PFSK-1 (cell line): Measurements from ENCODE around the gene ATL1.

Experiments
- FOXP2 ChIP-seq: optimal IDR thresholded peaks from 2 replicates; pipeline ENCODE3; 2011; ENCODE audit warnings: borderline replicate concordance, control low read depth, inconsistent platforms; ENCODE audit not compliant: insufficient read depth; ENCODE audit errors: extremely low read length, extremely low read depth
- POLR2AphosphoS5 ChIP-seq: IDR thresholded peaks from 2 replicates; pipeline ENCODE4 v1.6.1; 2012; ENCODE audit warnings: low read depth, mild to moderate bottlenecking, control low read depth, low read length, moderate library complexity
- REST ChIP-seq, 2 experiments: IDR thresholded peaks; 2 replicates each; pipeline versions ENCODE4 v1.6.1 to v1.8.0; 2011 to 2012; ENCODE audit warnings: low read depth in 2 of 2, low read length in 2 of 2, control low read depth in 1 of 2, inconsistent platforms in 1 of 2, mild to moderate bottlenecking in 1 of 2, moderate library complexity in 1 of 2; ENCODE audit not compliant: insufficient read depth in 1 of 2
- SIN3A ChIP-seq: IDR thresholded peaks from 2 replicates; pipeline ENCODE4 v1.6.1; 2012; ENCODE audit warnings: mild to moderate bottlenecking, low read length, moderate library complexity, borderline replicate concordance; ENCODE audit not compliant: insufficient read depth
- TAF1 ChIP-seq: IDR thresholded peaks from 2 replicates; pipeline ENCODE4 v1.6.1; 2012; ENCODE audit warnings: low read length, control low read depth, borderline replicate concordance; ENCODE audit not compliant: insufficient read depth

The ATL1 gene

GRCh38 chr14:50669441-50669986, 109.6 kb downstream of the ATL1 start:
- TF ChIP-seq REST (IDR thresholded peaks at IDR 0.05; ENCODE audit: insufficient read depth in 1 of 2, low read depth in 2 of 2, low read length in 2 of 2): no peak
- no peak for TF ChIP-seq TAF1

DNA sequence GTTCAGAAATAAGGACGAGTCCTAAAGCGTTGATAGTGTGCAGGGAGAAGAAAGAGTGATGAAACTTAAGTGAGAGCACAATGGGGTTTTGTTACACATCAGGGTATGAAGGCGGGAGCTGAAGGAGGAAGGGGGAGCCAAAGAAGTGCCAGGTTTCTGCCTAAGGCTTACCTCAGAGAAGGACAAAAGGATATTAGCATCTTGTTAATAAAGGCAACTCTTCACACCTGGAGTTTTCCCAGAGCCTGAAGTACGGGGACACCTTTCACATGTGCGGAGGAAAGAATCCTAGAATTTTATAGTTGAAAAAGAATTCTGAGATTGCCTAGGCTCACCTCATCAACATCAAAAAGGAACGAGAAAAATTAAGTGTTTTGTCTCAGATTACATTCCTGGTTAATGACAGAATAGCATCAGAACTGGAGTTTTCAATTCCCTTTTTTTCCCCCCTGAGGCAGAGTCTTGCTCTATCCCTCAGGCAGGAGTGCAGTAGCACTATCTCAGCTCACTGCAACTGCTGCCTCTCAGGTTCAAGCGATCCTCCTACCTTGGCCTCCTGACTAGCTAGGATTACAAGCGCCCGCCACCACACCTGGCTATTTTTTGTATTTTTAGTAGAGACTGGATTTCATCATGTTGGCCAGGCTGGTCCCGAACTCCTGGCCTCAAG, 110.4 kb downstream of the ATL1 start:
- TF ChIP-seq REST (IDR thresholded peaks at IDR 0.05; ENCODE audit: insufficient read depth in 1 of 2, low read depth in 2 of 2, low read length in 2 of 2): no peak
- TF ChIP-seq POLR2AphosphoS5: no peak
- no peak for TF ChIP-seq TAF1
- no peak for TF ChIP-seq FOXP2
- TF ChIP-seq SIN3A: no peak

GRCh38 chr14:50670866-50671256, 110.9 kb downstream of the ATL1 start:
- TF ChIP-seq TAF1: no peak
- TF ChIP-seq SIN3A: no peak
- TF ChIP-seq FOXP2: no peak
- no peak for TF ChIP-seq REST (IDR thresholded peaks at IDR 0.05; ENCODE audit: insufficient read depth in 1 of 2, low read depth in 2 of 2, low read length in 2 of 2)
- TF ChIP-seq POLR2AphosphoS5: no peak

DNA sequence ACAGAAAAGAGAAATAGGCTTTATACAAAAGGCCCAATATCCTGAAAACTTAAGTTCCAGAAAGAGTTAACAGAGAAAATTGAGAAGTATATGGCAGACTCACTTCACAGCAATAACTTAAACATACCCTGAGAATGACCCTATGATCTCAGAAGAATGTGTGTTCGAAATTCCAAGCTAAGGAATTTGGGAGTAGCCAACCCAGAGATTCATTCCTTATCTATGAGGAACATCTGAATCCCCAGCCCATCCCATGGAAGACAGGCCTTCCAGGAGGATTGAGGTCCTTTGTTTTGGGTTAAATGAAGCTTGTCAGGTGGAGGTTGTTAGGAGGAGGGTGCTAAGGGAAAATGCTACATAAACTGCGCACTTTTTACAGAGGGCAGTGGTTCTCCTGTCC, 115.7 kb downstream of the ATL1 start:
- TF ChIP-seq REST (IDR thresholded peaks at IDR 0.05; ENCODE audit: insufficient read depth in 1 of 2, low read depth in 2 of 2, low read length in 2 of 2) (no peak), POLR2AphosphoS5 (no peak), TAF1 (no peak), SIN3A (no peak), FOXP2 (no peak)
